ENCODE measurements around the gene APOF. TPM values are rescaled to one million over a fixed set of nuclear protein-coding genes. Genes with fewer than 3 reads are reported as not detected.

The APOF gene
- total and polyA plus RNA-seq, 9 of the 15 experiments (the other 6 are each of a cell fraction or from before 2014, with no cell fraction given) = 0.09 to 0.15 (median 0.12) TPM; not detected in 5

DNA sequence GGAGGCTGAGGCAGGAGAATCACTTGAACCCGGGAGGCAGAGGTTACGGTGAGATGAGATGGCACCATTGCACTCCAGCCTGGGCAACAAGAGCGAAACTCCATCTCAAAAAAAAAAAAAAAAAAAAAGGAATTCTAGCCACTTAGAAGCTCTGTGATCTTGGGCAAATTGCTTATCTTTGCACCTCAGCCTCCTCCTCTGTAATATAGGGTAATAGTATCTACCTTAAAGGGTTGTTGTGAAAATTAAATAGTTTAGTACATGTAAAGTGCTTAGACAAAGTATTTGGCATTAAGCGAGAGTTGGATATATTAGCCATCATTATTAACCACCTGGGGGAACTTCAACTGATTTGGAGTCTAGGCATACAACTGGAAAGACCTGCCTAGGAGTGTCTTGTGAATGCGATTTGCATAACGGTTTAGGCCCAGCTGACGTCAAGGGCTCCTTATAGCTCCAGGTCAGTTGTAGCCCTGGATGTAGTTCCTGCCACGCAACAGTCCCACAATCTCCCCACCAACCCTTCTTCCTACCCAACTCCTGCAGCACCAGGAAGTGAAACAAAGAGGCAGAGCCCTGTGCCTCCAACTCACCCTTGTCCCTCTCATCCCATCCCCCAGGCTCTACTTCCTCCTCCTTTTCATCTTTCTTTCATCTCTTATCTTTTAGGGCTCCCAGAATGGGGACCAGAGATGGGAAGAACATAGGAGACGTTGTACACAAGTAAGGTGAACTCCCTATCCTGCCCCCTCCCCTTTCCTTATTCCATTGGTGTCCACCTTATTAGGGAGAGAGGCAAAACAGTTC is 26.1 kb downstream of the APOF start (continued):
- TF ChIP-seq, protein P1, sequence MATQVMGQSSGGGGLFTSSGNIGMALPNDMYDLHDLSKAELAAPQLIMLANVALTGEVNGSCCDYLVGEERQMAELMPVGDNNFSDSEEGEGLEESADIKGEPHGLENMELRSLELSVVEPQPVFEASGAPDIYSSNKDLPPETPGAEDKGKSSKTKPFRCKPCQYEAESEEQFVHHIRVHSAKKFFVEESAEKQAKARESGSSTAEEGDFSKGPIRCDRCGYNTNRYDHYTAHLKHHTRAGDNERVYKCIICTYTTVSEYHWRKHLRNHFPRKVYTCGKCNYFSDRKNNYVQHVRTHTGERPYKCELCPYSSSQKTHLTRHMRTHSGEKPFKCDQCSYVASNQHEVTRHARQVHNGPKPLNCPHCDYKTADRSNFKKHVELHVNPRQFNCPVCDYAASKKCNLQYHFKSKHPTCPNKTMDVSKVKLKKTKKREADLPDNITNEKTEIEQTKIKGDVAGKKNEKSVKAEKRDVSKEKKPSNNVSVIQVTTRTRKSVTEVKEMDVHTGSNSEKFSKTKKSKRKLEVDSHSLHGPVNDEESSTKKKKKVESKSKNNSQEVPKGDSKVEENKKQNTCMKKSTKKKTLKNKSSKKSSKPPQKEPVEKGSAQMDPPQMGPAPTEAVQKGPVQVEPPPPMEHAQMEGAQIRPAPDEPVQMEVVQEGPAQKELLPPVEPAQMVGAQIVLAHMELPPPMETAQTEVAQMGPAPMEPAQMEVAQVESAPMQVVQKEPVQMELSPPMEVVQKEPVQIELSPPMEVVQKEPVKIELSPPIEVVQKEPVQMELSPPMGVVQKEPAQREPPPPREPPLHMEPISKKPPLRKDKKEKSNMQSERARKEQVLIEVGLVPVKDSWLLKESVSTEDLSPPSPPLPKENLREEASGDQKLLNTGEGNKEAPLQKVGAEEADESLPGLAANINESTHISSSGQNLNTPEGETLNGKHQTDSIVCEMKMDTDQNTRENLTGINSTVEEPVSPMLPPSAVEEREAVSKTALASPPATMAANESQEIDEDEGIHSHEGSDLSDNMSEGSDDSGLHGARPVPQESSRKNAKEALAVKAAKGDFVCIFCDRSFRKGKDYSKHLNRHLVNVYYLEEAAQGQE (IDR thresholded peaks at IDR 0.05; ENCODE audit: borderline replicate concordance) = no peak
- TF ChIP-seq, protein P1 (CRISPR knock-in tag; IDR thresholded peaks at IDR 0.05; ENCODE audit: low read depth) = no peak
- TF ChIP-seq, protein P2, sequence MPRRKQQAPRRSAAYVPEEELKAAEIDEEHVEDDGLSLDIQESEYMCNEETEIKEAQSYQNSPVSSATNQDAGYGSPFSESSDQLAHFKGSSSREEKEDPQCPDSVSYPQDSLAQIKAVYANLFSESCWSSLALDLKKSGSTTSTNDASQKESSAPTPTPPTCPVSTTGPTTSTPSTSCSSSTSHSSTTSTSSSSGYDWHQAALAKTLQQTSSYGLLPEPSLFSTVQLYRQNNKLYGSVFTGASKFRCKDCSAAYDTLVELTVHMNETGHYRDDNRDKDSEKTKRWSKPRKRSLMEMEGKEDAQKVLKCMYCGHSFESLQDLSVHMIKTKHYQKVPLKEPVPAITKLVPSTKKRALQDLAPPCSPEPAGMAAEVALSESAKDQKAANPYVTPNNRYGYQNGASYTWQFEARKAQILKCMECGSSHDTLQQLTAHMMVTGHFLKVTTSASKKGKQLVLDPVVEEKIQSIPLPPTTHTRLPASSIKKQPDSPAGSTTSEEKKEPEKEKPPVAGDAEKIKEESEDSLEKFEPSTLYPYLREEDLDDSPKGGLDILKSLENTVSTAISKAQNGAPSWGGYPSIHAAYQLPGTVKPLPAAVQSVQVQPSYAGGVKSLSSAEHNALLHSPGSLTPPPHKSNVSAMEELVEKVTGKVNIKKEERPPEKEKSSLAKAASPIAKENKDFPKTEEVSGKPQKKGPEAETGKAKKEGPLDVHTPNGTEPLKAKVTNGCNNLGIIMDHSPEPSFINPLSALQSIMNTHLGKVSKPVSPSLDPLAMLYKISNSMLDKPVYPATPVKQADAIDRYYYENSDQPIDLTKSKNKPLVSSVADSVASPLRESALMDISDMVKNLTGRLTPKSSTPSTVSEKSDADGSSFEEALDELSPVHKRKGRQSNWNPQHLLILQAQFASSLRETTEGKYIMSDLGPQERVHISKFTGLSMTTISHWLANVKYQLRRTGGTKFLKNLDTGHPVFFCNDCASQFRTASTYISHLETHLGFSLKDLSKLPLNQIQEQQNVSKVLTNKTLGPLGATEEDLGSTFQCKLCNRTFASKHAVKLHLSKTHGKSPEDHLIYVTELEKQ (CRISPR knock-in tag; IDR thresholded peaks at IDR 0.05) = no peak
- TF ChIP-seq MAFG (tag; conservative IDR thresholded peaks at IDR 0.05) = no peak
- TF ChIP-seq ZNF146 (CRISPR knock-in tag; IDR thresholded peaks at IDR 0.05; ENCODE audit: unreplicated experiment) = no peak
- TF ChIP-seq ZNF384 (IDR thresholded peaks at IDR 0.05; ENCODE audit: low read depth, low read length) = peak; percentile 73
- peak; percentile 43; the same call in 1 of the 2 replicates for TF ChIP-seq ZNF766 (CRISPR knock-in tag; conservative IDR thresholded peaks at IDR 0.05)
- no peak for TF ChIP-seq C11orf30 (IDR thresholded peaks at IDR 0.05; ENCODE audit: low read depth)
- TF ChIP-seq ZNF586 (CRISPR knock-in tag; conservative IDR thresholded peaks at IDR 0.05) = no peak
- TF ChIP-seq GABPB2 (CRISPR knock-in tag; conservative IDR thresholded peaks at IDR 0.05) = no peak
- TF ChIP-seq, protein P3, sequence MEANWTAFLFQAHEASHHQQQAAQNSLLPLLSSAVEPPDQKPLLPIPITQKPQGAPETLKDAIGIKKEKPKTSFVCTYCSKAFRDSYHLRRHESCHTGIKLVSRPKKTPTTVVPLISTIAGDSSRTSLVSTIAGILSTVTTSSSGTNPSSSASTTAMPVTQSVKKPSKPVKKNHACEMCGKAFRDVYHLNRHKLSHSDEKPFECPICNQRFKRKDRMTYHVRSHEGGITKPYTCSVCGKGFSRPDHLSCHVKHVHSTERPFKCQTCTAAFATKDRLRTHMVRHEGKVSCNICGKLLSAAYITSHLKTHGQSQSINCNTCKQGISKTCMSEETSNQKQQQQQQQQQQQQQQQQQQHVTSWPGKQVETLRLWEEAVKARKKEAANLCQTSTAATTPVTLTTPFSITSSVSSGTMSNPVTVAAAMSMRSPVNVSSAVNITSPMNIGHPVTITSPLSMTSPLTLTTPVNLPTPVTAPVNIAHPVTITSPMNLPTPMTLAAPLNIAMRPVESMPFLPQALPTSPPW (CRISPR knock-in tag; IDR thresholded peaks at IDR 0.05) = no peak; the same call in none of the 2 replicates
- TF ChIP-seq SMARCC2 (IDR thresholded peaks at IDR 0.05; ENCODE audit: low read depth) = no peak
- no peak for TF ChIP-seq PHF21A (IDR thresholded peaks at IDR 0.05; ENCODE audit: borderline replicate concordance, low read depth)
- no peak for TF ChIP-seq NELFE (IDR thresholded peaks at IDR 0.05; ENCODE audit: insufficient read depth, insufficient read length)
- no peak for TF ChIP-seq XRCC5 (IDR thresholded peaks at IDR 0.05; ENCODE audit: low read depth, low read length)

Data from K562 (cell line).